OCI-LY1 (cell line): ENCODE measurements around the gene SPPL2B.
"Not testable (repeated sequence)": the region's sequence is repeated elsewhere in the genome, so short reads cannot be mapped to it uniquely, and the experiment has no call there.

ENCODE experiments used
- H2AFZ ChIP-seq: fragments of 200-600 bp; sonication (generic), shearing (Covaris generic); 2 replicates; pipeline ENCODE4 v1.6.0; 2014; ENCODE audit warnings: antibody characterized with exemption, mild to moderate bottlenecking, low read length
- H3F3A ChIP-seq: fragments of 200-600 bp; sonication (generic), shearing (Covaris generic); 2 replicates; pipeline ENCODE4 v1.6.0; 2014; ENCODE audit warnings: mild to moderate bottlenecking, antibody characterized with exemption, low read length, moderate library complexity; ENCODE audit not compliant: insufficient read depth
- H3K27ac ChIP-seq: fragments of 200-600 bp; sonication (generic); 2 replicates; pipeline ENCODE4 v1.5.1; 2014; ENCODE audit warnings: low read length, mixed run types, mild to moderate bottlenecking, low read depth; ENCODE audit not compliant: poor library complexity, severe bottlenecking
- H3K27me3 ChIP-seq: fragments of 200-600 bp; sonication (generic); 2 replicates; pipeline ENCODE4 v1.6.0; 2014; ENCODE audit warnings: antibody characterized with exemption, mild to moderate bottlenecking, low read length, moderate library complexity; ENCODE audit not compliant: insufficient read depth
- H3K36me3 ChIP-seq: fragments of 200-600 bp; sonication (generic); 2 replicates; pipeline ENCODE4 v1.6.1; 2014; ENCODE audit warnings: mild to moderate bottlenecking, antibody characterized with exemption, low read length, moderate library complexity, mixed read lengths; ENCODE audit not compliant: insufficient read depth
- H3K4me1 ChIP-seq: fragments of 200-600 bp; sonication (generic); 2 replicates; pipeline ENCODE4 v1.5.1; 2014; ENCODE audit warnings: mild to moderate bottlenecking, low read length, moderate library complexity; ENCODE audit not compliant: insufficient read depth, severe bottlenecking
- H3K4me2 ChIP-seq: fragments of 200-600 bp; sonication (generic), shearing (Covaris generic); 2 replicates; pipeline ENCODE4 v1.6.1; 2014; ENCODE audit warnings: low read length
- H3K4me3 ChIP-seq: fragments of 200-600 bp; sonication (generic); 2 replicates; pipeline ENCODE4 v1.5.1; 2014; ENCODE audit warnings: low read length, low read depth, mild to moderate bottlenecking, mixed read lengths; ENCODE audit not compliant: poor library complexity, severe bottlenecking
- H3K79me2 ChIP-seq: fragments of 200-600 bp; shearing (Covaris generic); 2 replicates; pipeline ENCODE4 v1.6.1; 2016; ENCODE audit warnings: mixed run types, low read length, mixed read lengths; ENCODE audit not compliant: insufficient read depth
- H3K9ac ChIP-seq: fragments of 200-600 bp; sonication (generic), shearing (Covaris generic); 2 replicates; pipeline ENCODE4 v1.6.1; 2014; ENCODE audit warnings: mild to moderate bottlenecking, low read length, mixed read lengths
- H3K9me2 ChIP-seq: fragments of 200-600 bp; sonication (generic), shearing (Covaris generic); 2 replicates; pipeline ENCODE4 v1.6.1; 2014; ENCODE audit warnings: low read depth, mild to moderate bottlenecking, low read length, mixed read lengths
- H3K9me3 ChIP-seq: fragments of 200-600 bp; shearing (Covaris generic); 2 replicates; pipeline ENCODE4 v1.6.1; 2014; ENCODE audit warnings: low read length, mixed read lengths
- H4K20me1 ChIP-seq: fragments of 200-600 bp; sonication (generic), shearing (Covaris generic); 2 replicates; pipeline ENCODE4 v1.6.0; 2016; ENCODE audit warnings: mild to moderate bottlenecking, low read length; ENCODE audit not compliant: insufficient read depth
- CTCF ChIP-seq: fragments of 200-600 bp; sonication (generic), shearing (Covaris generic); IDR thresholded peaks from 2 replicates; pipeline ENCODE4 v1.5.1; 2017; ENCODE audit warnings: mild to moderate bottlenecking, antibody characterized with exemption, low read length, moderate library complexity, mixed read lengths
- EZH2 ChIP-seq: fragments of 200-600 bp; sonication (generic), shearing (Covaris generic); IDR thresholded peaks from 2 replicates; pipeline ENCODE4 v1.8.0; 2017; ENCODE audit warnings: borderline replicate concordance, mixed run types, mild to moderate bottlenecking, antibody characterized with exemption, low read length, moderate library complexity, mixed read lengths

The SPPL2B gene

DNA sequence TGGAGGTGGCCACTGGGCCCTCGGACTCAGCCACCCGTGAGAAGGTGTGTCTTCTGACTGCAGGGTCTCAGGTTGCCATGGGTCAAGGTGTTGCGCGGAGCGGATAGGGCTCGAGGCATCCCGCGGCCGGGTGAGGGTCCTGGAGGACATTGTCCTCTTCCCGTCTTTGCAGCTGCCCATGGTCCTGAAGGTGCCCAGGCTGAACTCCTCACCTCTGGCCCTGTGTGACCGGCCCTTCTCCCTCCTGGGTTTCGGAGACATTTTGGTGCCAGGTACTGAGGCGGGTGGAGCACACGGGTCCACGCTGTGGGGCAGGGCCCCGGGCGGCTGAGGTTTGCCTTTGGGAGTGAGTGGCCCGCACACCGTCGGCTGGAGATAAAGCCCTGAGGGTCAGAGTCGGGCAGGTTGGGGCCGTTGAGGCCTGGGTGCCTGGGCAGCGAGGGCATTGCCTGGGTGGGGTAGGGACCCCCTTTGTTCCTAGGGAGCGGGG is 15.9 kb downstream of the SPPL2B start:
- H3K27me3 ChIP-seq, result no peaks in the 10 kb centered on the region
- H3K4me2 ChIP-seq, result no peak overlapping the region
- no peak for TF ChIP-seq EZH2
- TF ChIP-seq CTCF, result no peak
- H3K79me2 ChIP-seq, result no peaks in the 10 kb centered on the region
- H2AFZ ChIP-seq, result no peak overlapping the region
- H4K20me1 ChIP-seq, result no peaks in the 10 kb centered on the region
- H3K9me2 ChIP-seq, result no peaks in the 10 kb centered on the region
- H3K27ac ChIP-seq, result no peak overlapping the region
- no peak overlapping the region for H3K4me3 ChIP-seq
- H3K36me3 ChIP-seq, result peaks cover 59% of the 10 kb centered on the region
- no peak overlapping the region for H3K9ac ChIP-seq
- H3K4me1 ChIP-seq, result no peaks in the 10 kb centered on the region
- H3K9me3 ChIP-seq, result no peaks in the 10 kb centered on the region
- no peaks in the 10 kb centered on the region for H3F3A ChIP-seq

- Histone ChIP-seq H3K4me2 (no peak overlapping the region), H3K4me3 (no peak overlapping the region), H3K4me1 (no peaks in the 10 kb centered on the region), H3K9me2 (no peaks in the 10 kb centered on the region), H3K36me3 (peaks cover 58% of the 10 kb centered on the region), H4K20me1 (no peaks in the 10 kb centered on the region), H3K9me3 (no peaks in the 10 kb centered on the region), H3K27me3 (no peaks in the 10 kb centered on the region), H3F3A (no peaks in the 10 kb centered on the region), H3K27ac (no peak overlapping the region), H2AFZ (no peak overlapping the region), H3K9ac (no peak overlapping the region), H3K79me2 (no peaks in the 10 kb centered on the region)
- TF ChIP-seq CTCF (no peak), EZH2 (no peak)
Measured at GRCh38 chr19:2345076-2345475, 16.6 kb downstream of the SPPL2B start.

DNA sequence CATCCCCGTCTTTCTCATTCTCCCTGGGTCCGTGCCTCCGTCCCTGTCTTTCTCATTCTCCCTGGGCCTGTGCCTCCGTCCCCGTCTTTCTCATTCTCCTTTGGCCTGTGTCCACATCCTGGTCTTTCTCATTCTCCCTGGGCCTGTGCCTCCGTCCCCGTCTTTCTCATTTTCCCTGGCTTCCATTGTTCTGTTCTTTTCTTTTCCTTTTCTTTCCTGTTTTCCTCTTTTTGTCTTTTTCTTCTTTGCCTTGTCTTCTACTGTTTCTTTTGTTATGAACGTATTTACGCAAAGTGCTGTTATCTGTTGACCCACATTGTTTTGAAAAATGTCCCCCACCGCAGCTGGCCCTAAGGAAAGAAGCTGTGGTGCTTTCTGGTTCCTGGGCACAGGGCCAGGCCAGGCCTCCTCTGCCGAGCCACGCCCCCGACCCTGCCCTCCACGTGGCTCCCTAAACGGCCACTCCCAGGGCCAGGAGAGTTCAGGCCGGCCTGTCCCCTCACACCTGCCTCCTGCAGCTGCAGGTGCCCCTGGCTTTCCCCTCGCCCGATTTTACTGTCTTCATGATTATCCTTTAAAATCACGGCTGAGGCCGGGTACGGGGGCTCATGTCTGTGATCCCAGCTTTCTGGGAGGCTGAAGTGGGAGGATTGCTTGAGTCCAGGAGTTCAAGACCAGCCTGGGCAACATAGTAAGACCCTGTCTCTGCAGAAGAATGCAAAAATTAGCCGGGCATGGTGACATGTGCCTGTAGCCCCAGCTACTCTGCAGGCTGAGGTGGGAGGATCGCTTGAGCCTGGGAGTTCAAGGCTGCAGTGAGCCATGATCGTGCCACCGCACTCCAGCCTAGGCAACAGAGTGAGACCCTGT is 17.5 kb downstream of the SPPL2B start:
- Histone ChIP-seq H3K4me3 (no peak overlapping the region), H3K36me3 (peaks cover 60% of the 10 kb centered on the region), H3K9me2 (no peaks in the 10 kb centered on the region), H3K79me2 (no peaks in the 10 kb centered on the region), H4K20me1 (no peaks in the 10 kb centered on the region), H2AFZ (no peak overlapping the region), H3K27ac (no peak overlapping the region), H3K4me2 (no peak overlapping the region), H3K9ac (no peak overlapping the region), H3F3A (no peaks in the 10 kb centered on the region), H3K4me1 (no peaks in the 10 kb centered on the region), H3K27me3 (no peaks in the 10 kb centered on the region), H3K9me3 (no peaks in the 10 kb centered on the region)
- TF ChIP-seq EZH2, result no peak
- TF ChIP-seq CTCF, result no peak

DNA sequence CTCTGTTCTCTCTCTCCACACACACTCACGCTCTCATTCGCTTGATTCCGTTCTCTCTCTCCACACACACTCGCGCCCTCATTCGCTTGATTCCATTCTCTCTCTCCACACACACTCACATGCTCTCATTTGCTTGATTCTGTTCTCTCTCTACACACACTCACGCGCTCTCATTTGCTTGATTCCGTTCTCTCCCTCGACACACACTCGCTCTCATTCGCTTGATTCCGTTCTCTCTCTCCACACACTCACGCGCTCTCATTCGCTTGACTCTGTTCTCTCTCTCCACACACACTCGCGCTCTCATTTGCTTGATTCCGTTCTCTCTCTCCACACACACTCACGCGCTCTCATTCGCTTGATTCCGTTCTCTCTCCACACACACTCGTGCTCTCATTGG is 21.3 kb downstream of the SPPL2B start:
- H3K27ac ChIP-seq, H3K4me3 ChIP-seq, H3K27me3 ChIP-seq, H3K79me2 ChIP-seq, H3K9me3 ChIP-seq, H3K4me1 ChIP-seq, H3K9ac ChIP-seq, H3K4me2 ChIP-seq, H4K20me1 ChIP-seq, H3F3A ChIP-seq, H3K9me2 ChIP-seq, H2AFZ ChIP-seq: not testable (repeated sequence)
- peaks cover 74% of the 10 kb centered on the region for H3K36me3 ChIP-seq
